ENCODE data around the gene KLF16.
A peak's percentile ranks its signal among the peaks of the same experiment; 100 is the strongest.

The KLF16 gene

DNA sequence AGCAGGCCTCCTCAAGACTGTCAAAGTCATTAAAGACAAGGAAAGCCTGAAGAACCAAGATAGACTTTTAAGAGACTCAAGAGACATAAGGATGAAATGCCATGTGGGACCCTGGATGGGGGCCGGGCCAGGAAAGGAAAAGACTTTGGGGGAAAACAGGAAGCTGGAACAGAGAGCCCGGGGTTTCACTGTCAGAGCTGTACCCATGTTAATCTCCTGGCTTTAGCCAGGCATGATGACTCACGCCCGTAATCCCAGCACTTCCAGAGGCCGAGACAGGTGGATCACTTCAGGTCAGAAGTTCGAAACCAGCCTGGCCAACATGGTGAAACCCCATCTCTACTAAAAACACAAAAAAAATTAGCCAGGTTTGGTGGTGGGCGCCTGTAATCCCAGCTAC lies 5.6 kb upstream of the KLF16 start:
- no peak overlapping the region for H3K4me3 ChIP-seq (ENCODE audit: low read depth, low read length)
- TF ChIP-seq, protein P1, sequence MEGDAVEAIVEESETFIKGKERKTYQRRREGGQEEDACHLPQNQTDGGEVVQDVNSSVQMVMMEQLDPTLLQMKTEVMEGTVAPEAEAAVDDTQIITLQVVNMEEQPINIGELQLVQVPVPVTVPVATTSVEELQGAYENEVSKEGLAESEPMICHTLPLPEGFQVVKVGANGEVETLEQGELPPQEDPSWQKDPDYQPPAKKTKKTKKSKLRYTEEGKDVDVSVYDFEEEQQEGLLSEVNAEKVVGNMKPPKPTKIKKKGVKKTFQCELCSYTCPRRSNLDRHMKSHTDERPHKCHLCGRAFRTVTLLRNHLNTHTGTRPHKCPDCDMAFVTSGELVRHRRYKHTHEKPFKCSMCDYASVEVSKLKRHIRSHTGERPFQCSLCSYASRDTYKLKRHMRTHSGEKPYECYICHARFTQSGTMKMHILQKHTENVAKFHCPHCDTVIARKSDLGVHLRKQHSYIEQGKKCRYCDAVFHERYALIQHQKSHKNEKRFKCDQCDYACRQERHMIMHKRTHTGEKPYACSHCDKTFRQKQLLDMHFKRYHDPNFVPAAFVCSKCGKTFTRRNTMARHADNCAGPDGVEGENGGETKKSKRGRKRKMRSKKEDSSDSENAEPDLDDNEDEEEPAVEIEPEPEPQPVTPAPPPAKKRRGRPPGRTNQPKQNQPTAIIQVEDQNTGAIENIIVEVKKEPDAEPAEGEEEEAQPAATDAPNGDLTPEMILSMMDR (IDR thresholded peaks at IDR 0.05; ENCODE audit: low read depth, low read length): no peak

DNA sequence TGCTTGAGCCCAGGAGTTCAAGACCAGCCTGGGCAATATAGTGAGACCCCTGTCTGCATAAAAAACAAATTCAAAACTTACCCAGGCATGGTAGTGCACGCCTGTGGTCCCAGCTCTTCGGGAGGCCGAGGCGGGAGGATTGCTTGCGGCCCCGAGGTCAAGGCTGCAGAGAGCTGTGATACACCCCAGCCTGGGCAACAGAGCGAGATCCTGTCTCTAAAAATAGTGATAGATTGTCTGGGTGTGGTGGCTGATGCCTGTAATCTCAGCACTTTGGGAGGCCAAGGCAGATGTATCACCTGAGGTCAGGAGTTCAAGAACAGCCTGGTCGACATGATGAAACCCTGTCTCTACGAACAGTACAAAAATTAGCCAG lies 4.0 kb upstream of the KLF16 start:
- no peak overlapping the region for H3K4me3 ChIP-seq (ENCODE audit: low read depth, low read length)
- TF ChIP-seq, protein P1 (IDR thresholded peaks at IDR 0.05; ENCODE audit: low read depth, low read length): no peak

GRCh38 chr19:1866693-1867348 lies 3.4 kb upstream of the KLF16 start:
- H3K4me3 ChIP-seq (ENCODE audit: low read depth, low read length): no peak overlapping the region
- TF ChIP-seq, protein P1 (IDR thresholded peaks at IDR 0.05; ENCODE audit: low read depth, low read length): no peak

- H3K4me3 ChIP-seq (ENCODE audit: low read depth, low read length): peak overlapping the region; percentile 71
- TF ChIP-seq, protein P1 (IDR thresholded peaks at IDR 0.05; ENCODE audit: low read depth, low read length): no peak
Measured at GRCh38 chr19:1865172-1866010, 2.0 kb upstream of the KLF16 start.

DNA sequence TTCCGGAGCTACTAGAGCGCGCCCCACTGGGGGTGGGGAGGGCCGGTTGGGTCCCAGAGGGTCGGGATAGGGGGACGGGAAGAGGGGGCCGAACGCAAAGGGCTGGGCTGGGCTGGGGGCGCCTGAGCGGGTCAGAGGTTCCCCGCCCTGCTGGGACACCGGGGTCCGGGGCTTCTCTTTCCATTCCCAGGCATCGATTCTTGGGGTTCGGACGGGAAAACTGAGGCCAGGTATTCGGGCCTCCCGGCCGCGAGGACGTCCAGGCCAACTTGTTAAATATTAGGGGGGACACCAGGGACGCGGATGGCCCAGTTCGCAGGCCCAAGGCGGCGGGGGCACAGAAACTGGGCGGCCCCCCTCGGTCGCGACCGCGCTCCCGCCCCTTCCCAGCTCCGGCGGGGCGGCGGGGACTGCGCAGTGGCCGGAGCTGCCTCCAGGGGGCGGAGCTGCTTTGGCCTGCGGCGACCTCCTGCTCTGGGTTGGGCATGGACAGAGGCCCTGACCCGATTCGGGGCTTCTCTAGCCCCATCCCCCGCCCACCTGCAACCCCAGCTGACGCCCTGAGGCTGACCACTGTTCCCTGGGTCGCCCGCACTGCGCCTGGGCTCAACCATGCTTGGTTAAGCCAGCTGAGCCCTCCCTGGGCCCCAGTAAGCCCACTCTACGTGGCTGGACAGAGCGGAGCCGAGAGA lies 1.2 kb upstream of the KLF16 start:
- TF ChIP-seq, protein P1 (IDR thresholded peaks at IDR 0.05; ENCODE audit: low read depth, low read length): peak; percentile 59
- peak overlapping the region; percentile 71 for H3K4me3 ChIP-seq (ENCODE audit: low read depth, low read length)

DNA sequence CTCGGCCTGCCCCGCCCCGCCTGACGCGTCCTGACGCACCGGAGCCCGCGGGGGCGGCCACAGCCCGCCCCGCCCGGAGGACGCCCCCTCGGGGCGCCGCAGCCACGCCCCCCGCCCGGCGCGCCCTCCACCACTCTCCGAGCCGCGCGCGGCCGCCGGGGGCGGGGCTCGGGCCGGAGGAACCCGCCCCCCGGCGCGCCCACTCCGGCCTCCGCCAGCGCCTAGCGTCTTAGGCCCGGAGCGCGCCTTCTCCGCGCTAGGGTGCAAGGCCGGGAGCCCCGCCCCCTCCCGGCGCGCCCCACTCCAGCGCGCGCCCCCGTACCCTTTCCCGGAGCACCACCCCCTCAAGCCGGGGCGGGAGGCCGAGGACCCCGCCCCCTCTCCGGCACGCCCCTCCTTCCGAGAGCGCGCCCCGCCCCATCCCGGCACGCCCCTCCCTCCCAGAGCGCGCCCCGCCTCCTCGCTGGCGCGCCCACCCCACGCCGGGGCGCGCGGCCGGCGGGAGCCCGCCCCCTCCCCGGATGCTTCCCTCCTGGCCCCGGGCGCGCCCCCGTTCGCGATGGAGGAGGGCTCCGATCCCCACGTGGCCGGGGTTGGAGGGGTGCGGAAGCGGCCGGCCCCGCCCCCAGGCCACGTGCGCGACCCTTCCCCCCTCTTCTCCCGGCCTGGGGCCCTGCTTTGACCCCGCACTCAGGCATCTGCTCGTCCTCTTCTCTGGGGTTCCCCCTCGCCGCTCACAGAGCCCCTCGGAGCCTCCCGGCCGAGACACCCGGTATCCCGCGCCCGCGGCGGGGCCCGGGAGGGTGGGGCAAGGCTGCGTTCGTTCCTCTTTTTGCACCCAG lies 480 bp upstream of the KLF16 start:
- TF ChIP-seq, protein P1 (IDR thresholded peaks at IDR 0.05; ENCODE audit: low read depth, low read length): no peak

More for the DNA sequence above, 480 bp upstream of the KLF16 start:
- peak overlapping the region; percentile 71 for H3K4me3 ChIP-seq (ENCODE audit: low read depth, low read length)

Measured in WI38 (cell line).